Hepatocyte (in vitro differentiated cells): ENCODE data around the gene CCIN. TPM values are rescaled to one million over a fixed set of nuclear protein-coding genes. Genes with fewer than 3 reads are reported as not detected.

Experiments used
- DNase-seq: peaks from one replicate; pipeline ENCODE4 v3.0.0-alpha.2; 2016; ENCODE audit warnings: low spot score
- H2AFZ ChIP-seq: fragments of 200-600 bp; sonication (generic); 2 replicates; pipeline ENCODE4 v1.6.0; 2016; ENCODE audit warnings: antibody characterized with exemption, mild to moderate bottlenecking
- H3K27ac ChIP-seq: fragments of 200-600 bp; sonication (generic); 2 replicates; pipeline ENCODE4 v1.5.1; 2016; ENCODE audit warnings: mild to moderate bottlenecking
- H3K27me3 ChIP-seq: fragments of 200-600 bp; sonication (generic); 2 replicates; pipeline ENCODE4 v1.6.1; 2016
- H3K36me3 ChIP-seq: fragments of 200-600 bp; sonication (generic); replicated peaks from 2 replicates; pipeline ENCODE4 v1.5.1; 2016; ENCODE audit warnings: low read depth; ENCODE audit not compliant: insufficient read depth
- H3K4me1 ChIP-seq: fragments of 200-600 bp; sonication (generic); 2 replicates; pipeline ENCODE4 v1.5.1; 2016; ENCODE audit warnings: mild to moderate bottlenecking, moderate library complexity; ENCODE audit not compliant: insufficient read depth
- H3K4me2 ChIP-seq: fragments of 200-600 bp; sonication (generic); 2 replicates; pipeline ENCODE4 v1.6.0; 2016
- H3K4me3 ChIP-seq: fragments of 200-600 bp; sonication (generic); 2 replicates; pipeline ENCODE4 v1.5.1; 2016; ENCODE audit warnings: mild to moderate bottlenecking
- H3K79me2 ChIP-seq: fragments of 200-600 bp; sonication (generic); 2 replicates; pipeline ENCODE4 v1.6.0; 2017; ENCODE audit warnings: mild to moderate bottlenecking
- H3K9me2 ChIP-seq: fragments of 200-600 bp; sonication (generic); replicated peaks from 2 replicates; pipeline ENCODE4 v1.6.0; 2017; ENCODE audit warnings: mild to moderate bottlenecking; ENCODE audit not compliant: insufficient read depth
- H3K9me3 ChIP-seq: fragments of 200-600 bp; sonication (generic); 2 replicates; pipeline ENCODE4 v1.5.1; 2016; ENCODE audit warnings: low read depth, mild to moderate bottlenecking
- H4K20me1 ChIP-seq: fragments of 200-600 bp; sonication (generic); 2 replicates; pipeline ENCODE4 v1.6.0; 2016; ENCODE audit warnings: mild to moderate bottlenecking; ENCODE audit not compliant: insufficient read depth, poor library complexity, severe bottlenecking
- EZH2 ChIP-seq: fragments of 200-600 bp; sonication (generic); IDR thresholded peaks from 2 replicates; pipeline ENCODE4 v1.6.1; 2016; ENCODE audit warnings: antibody characterized with exemption, mild to moderate bottlenecking, borderline replicate concordance
- EZH2phosphoT487 ChIP-seq: fragments of 200-600 bp; sonication (generic); IDR thresholded peaks from one replicate; pipeline ENCODE4 v1.6.1; 2018; ENCODE audit warnings: antibody characterized with exemption, mild to moderate bottlenecking, low read depth, moderate library complexity; ENCODE audit not compliant: unreplicated experiment, severe bottlenecking
- WGBS: methylation state at CpG from one replicate; pipeline ENCODE4 v1.1.6; 2016; ENCODE audit warnings: low lambda C conversion rate; ENCODE audit errors: missing lambda C conversion rate; 5-methylcytosine and 5-hydroxymethylcytosine counted together
- polyA plus RNA-seq: library from polyadenylated mRNA; unstranded; fragments of >200 nt; fragmentation: Nextera tagmentation; extraction: Ambion mirVana; gene quantifications from 2 replicates; pipeline ENCODE4 v1.2.1, GENCODE V29; 2016
- total RNA-seq: library from RNA; depleted of rRNA; stranded (reverse); fragments of >200 nt; gene quantifications from 2 replicates; pipeline ENCODE4 v1.2.3, GENCODE V29; 2014
- TF ChIP-seq, protein P1 (sequence below): fragments of 200-600 bp; sonication (generic); IDR thresholded peaks from 2 replicates; pipeline ENCODE4 v1.5.1; 2016; ENCODE audit warnings: antibody characterized with exemption, mild to moderate bottlenecking; ENCODE audit not compliant: poor library complexity

Gene CCIN
- total and polyA plus RNA-seq, 2 experiments from 2014 or later, result not detected

GRCh38 chr9:36144309-36145232, 24.6 kb upstream of the CCIN start:
- H3K9me2 ChIP-seq, result no peaks in the 10 kb centered on the region
- no peaks in the 10 kb centered on the region for H3K27me3 ChIP-seq
- no peak overlapping the region for H2AFZ ChIP-seq
- no peaks in the 10 kb centered on the region for H4K20me1 ChIP-seq
- H3K27ac ChIP-seq, result no peak overlapping the region
- no peak overlapping the region for H3K4me3 ChIP-seq
- no peaks in the 10 kb centered on the region for H3K36me3 ChIP-seq
- no peaks in the 10 kb centered on the region for H3K9me3 ChIP-seq
- peaks cover 2% of the 10 kb centered on the region for H3K4me1 ChIP-seq
- no peak for DNase-seq
- no peak overlapping the region for H3K4me2 ChIP-seq
- WGBS, result 97% methylated on average over 12 of the region's 12 CpGs
- TF ChIP-seq EZH2phosphoT487 (no peak), EZH2 (no peak)
- TF ChIP-seq, protein P1, sequence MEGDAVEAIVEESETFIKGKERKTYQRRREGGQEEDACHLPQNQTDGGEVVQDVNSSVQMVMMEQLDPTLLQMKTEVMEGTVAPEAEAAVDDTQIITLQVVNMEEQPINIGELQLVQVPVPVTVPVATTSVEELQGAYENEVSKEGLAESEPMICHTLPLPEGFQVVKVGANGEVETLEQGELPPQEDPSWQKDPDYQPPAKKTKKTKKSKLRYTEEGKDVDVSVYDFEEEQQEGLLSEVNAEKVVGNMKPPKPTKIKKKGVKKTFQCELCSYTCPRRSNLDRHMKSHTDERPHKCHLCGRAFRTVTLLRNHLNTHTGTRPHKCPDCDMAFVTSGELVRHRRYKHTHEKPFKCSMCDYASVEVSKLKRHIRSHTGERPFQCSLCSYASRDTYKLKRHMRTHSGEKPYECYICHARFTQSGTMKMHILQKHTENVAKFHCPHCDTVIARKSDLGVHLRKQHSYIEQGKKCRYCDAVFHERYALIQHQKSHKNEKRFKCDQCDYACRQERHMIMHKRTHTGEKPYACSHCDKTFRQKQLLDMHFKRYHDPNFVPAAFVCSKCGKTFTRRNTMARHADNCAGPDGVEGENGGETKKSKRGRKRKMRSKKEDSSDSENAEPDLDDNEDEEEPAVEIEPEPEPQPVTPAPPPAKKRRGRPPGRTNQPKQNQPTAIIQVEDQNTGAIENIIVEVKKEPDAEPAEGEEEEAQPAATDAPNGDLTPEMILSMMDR, result no peak
- H3K79me2 ChIP-seq, result no peaks in the 10 kb centered on the region

GRCh38 chr9:36145970-36146369, 23.2 kb upstream of the CCIN start:
- no peak for DNase-seq
- no peaks in the 10 kb centered on the region for H3K36me3 ChIP-seq
- H3K79me2 ChIP-seq, result no peaks in the 10 kb centered on the region
- H2AFZ ChIP-seq, result no peak overlapping the region
- no peak overlapping the region for H3K27ac ChIP-seq
- no peaks in the 10 kb centered on the region for H3K9me3 ChIP-seq
- TF ChIP-seq EZH2phosphoT487 (no peak), EZH2 (no peak)
- TF ChIP-seq, protein P1, result no peak
- H3K4me3 ChIP-seq, result no peak overlapping the region
- WGBS, result 92% methylated on average over 4 of the region's 4 CpGs
- no peaks in the 10 kb centered on the region for H3K27me3 ChIP-seq
- peaks cover 2% of the 10 kb centered on the region for H3K4me1 ChIP-seq
- no peaks in the 10 kb centered on the region for H4K20me1 ChIP-seq
- H3K4me2 ChIP-seq, result no peak overlapping the region
- no peaks in the 10 kb centered on the region for H3K9me2 ChIP-seq

DNA sequence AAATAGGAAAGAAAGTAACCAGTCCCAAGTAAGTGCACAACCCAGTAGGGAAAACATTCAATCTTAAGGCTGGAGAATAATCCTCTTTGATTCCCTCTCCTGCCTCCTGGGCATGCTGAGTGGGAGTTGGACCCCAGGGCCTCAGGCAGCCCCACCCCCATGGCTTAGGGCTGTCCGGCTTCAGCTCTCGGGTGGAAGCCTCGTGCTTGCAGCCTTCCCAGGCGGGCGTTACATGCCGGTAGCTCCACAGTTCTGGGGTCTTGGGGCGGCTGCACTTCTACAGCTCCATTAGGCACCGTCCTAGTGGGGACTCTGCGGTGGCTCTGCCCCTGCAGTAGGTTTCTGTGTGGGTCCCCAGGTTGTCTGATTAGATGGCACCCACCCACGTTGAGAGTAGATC, 22.5 kb upstream of the CCIN start:
- no peaks in the 10 kb centered on the region for H3K36me3 ChIP-seq
- no peak overlapping the region for H2AFZ ChIP-seq
- H4K20me1 ChIP-seq, result no peaks in the 10 kb centered on the region
- no peak for DNase-seq
- H3K4me1 ChIP-seq, result peaks cover 2% of the 10 kb centered on the region
- no peak overlapping the region for H3K4me3 ChIP-seq
- no peaks in the 10 kb centered on the region for H3K9me2 ChIP-seq
- WGBS, result 85% methylated on average over 10 of the region's 10 CpGs
- H3K27ac ChIP-seq, result no peak overlapping the region
- H3K4me2 ChIP-seq, result no peak overlapping the region
- no peak for TF ChIP-seq EZH2
- H3K27me3 ChIP-seq, result no peaks in the 10 kb centered on the region
- no peaks in the 10 kb centered on the region for H3K9me3 ChIP-seq
- no peaks in the 10 kb centered on the region for H3K79me2 ChIP-seq

- Histone ChIP-seq H3K4me1 (peaks cover 1% of the 10 kb centered on the region), H3K9me2 (no peaks in the 10 kb centered on the region), H3K27ac (no peak overlapping the region), H2AFZ (no peak overlapping the region), H3K9me3 (no peaks in the 10 kb centered on the region), H3K4me3 (no peak overlapping the region), H3K4me2 (no peak overlapping the region), H3K27me3 (no peaks in the 10 kb centered on the region), H3K79me2 (no peaks in the 10 kb centered on the region), H4K20me1 (no peaks in the 10 kb centered on the region), H3K36me3 (no peaks in the 10 kb centered on the region)
- no peak for DNase-seq
- TF ChIP-seq, protein P1, result no peak
- TF ChIP-seq EZH2 (no peak), EZH2phosphoT487 (no peak)
- WGBS, result 98% methylated on average over 14 of the region's 14 CpGs
Measured at GRCh38 chr9:36147441-36148175, 21.6 kb upstream of the CCIN start.
